WTC11 (cell line): ENCODE measurements around the gene DCAF11. TPM values are rescaled to one million over a fixed set of nuclear protein-coding genes. Genes with fewer than 3 reads are reported as not detected.

Source experiments
- ATAC-seq: fragments of 200-7000 bp; cut with Tn5 transposase; 2 replicates; pipeline ENCODE4 v1.10.0; 2021; ENCODE audit warnings: mild to moderate bottlenecking, moderate library complexity
- CTCF ChIA-PET: fragments of 300-600 bp; sonication (Branson Sonifier 250); formaldehyde crosslinking; loops from one replicate; lab custom pipeline; 2021; ENCODE audit warnings: antibody characterized with exemption; lab: Charles Lee
- POLR2A ChIA-PET: fragments of 350-600 bp; sonication (Branson Sonifier 250); formaldehyde crosslinking; loops from one replicate; lab custom pipeline; 2021; ENCODE audit warnings: antibody characterized with exemption; lab: Charles Lee
- DNase-seq: peaks from one replicate; pipeline ENCODE4 v3.0.0; 2021; ENCODE audit warnings: low spot score
- H3K27ac Mint-ChIP-seq: 2 replicates; pipeline ENCODE4 v1.8.0; 2021; ENCODE audit warnings: mixed read lengths
- H3K27me3 Mint-ChIP-seq: 2 replicates; pipeline ENCODE4 v1.8.0; 2021; ENCODE audit warnings: low read depth, mild to moderate bottlenecking, moderate library complexity, mixed read lengths
- H3K36me3 Mint-ChIP-seq: 2 replicates; pipeline ENCODE4 v1.8.0; 2021; ENCODE audit warnings: mixed read lengths
- H3K4me1 Mint-ChIP-seq: 2 replicates; pipeline ENCODE4 v1.8.0; 2022; ENCODE audit warnings: mixed read lengths
- H3K4me3 Mint-ChIP-seq: 2 replicates; pipeline ENCODE4 v1.8.0; 2021; ENCODE audit warnings: mild to moderate bottlenecking, moderate library complexity, mixed read lengths
- H3K9me3 Mint-ChIP-seq: 2 replicates; pipeline ENCODE4 v1.8.0; 2021; ENCODE audit warnings: mixed read lengths
- AR ChIP-seq: fragments of 250-450 bp; sonication (Bioruptor Pico); IDR thresholded peaks from 2 replicates; pipeline ENCODE4 v1.9.0; 2021; ENCODE audit warnings: mild to moderate bottlenecking
- ARID4B ChIP-seq: sonication (generic); formaldehyde crosslinking; IDR thresholded peaks from 2 replicates; pipeline ENCODE4 v1.8.0; 2023; ENCODE audit warnings: missing genetic modification reagents, mild to moderate bottlenecking, borderline replicate concordance
- CBFB ChIP-seq: sonication (generic); formaldehyde crosslinking; IDR thresholded peaks from 2 replicates; pipeline ENCODE4 v1.8.1; 2022; ENCODE audit warnings: mild to moderate bottlenecking, low read depth, missing genetic modification reagents
- E2F4 ChIP-seq: sonication (generic); formaldehyde crosslinking; IDR thresholded peaks from 2 replicates; pipeline ENCODE4 v1.8.1; 2022; ENCODE audit warnings: low read depth, mild to moderate bottlenecking, moderate library complexity, missing genetic modification reagents, borderline replicate concordance
- ETV6 ChIP-seq: sonication (generic); formaldehyde crosslinking; IDR thresholded peaks from 2 replicates; pipeline ENCODE4 v1.8.1; 2022; ENCODE audit warnings: mild to moderate bottlenecking, missing genetic modification reagents
- JUN ChIP-seq: sonication (generic); formaldehyde crosslinking; IDR thresholded peaks from 2 replicates; pipeline ENCODE4 v1.8.0; 2023; ENCODE audit warnings: mild to moderate bottlenecking, missing genetic modification reagents
- NR3C1 ChIP-seq: sonication (generic); formaldehyde crosslinking; conservative IDR thresholded peaks from 2 replicates; pipeline ENCODE4 v1.8.1; 2023; ENCODE audit warnings: low read depth, mild to moderate bottlenecking, missing genetic modification reagents
- RORB ChIP-seq: fragments of 250-450 bp; sonication (Bioruptor Pico); IDR thresholded peaks from 2 replicates; pipeline ENCODE4 v1.9.0; 2021; ENCODE audit warnings: mild to moderate bottlenecking
- SMAD4 ChIP-seq: sonication (generic); formaldehyde crosslinking; IDR thresholded peaks from 2 replicates; pipeline ENCODE4 v1.8.0; 2022; ENCODE audit warnings: mild to moderate bottlenecking, missing genetic modification reagents
- USF2 ChIP-seq: sonication (generic); formaldehyde crosslinking; IDR thresholded peaks from 2 replicates; pipeline ENCODE4 v1.8.1; 2023; ENCODE audit warnings: mild to moderate bottlenecking, missing genetic modification reagents, moderate library complexity
- ZNF121 ChIP-seq: sonication (generic); formaldehyde crosslinking; IDR thresholded peaks from 2 replicates; pipeline ENCODE4 v1.8.0; 2023; ENCODE audit warnings: missing genetic modification reagents
- ZNF281 ChIP-seq: sonication (generic); formaldehyde crosslinking; IDR thresholded peaks from 2 replicates; pipeline ENCODE4 v1.8.0; 2023; ENCODE audit warnings: mild to moderate bottlenecking, missing genetic modification reagents
- ZNF416 ChIP-seq: fragments of 250-450 bp; sonication (Bioruptor Pico); IDR thresholded peaks from 2 replicates; pipeline ENCODE4 v1.9.0; 2021; ENCODE audit warnings: mild to moderate bottlenecking, inconsistent platforms
- ZNF512 ChIP-seq: sonication (generic); formaldehyde crosslinking; IDR thresholded peaks from 2 replicates; pipeline ENCODE4 v1.8.1; 2022; ENCODE audit warnings: missing genetic modification reagents, borderline replicate concordance
- ZNF671 ChIP-seq: fragments of 250-450 bp; sonication (Bioruptor Pico); IDR thresholded peaks from 2 replicates; pipeline ENCODE4 v1.8.0; 2021; ENCODE audit warnings: mild to moderate bottlenecking
- total RNA-seq: library from RNA; stranded (reverse); gene quantifications from 3 replicates; pipeline ENCODE4 v1.2.3, GENCODE V29; 2021

The DCAF11 gene
- total RNA-seq, 1 experiment from 2014 or later: 73.6 TPM

- no peak for TF ChIP-seq E2F4
- no peak for TF ChIP-seq CBFB
- no peak for TF ChIP-seq AR (CRISPR knock-in tag)
- TF ChIP-seq ZNF512: no peak
- TF ChIP-seq NR3C1 (CRISPR knock-in tag): no peak
- no peak for TF ChIP-seq RORB (CRISPR knock-in tag)
- TF ChIP-seq ETV6 (CRISPR knock-in tag): no peak
- TF ChIP-seq ZNF281 (CRISPR knock-in tag): no peak
- no peak for TF ChIP-seq JUN
- TF ChIP-seq ZNF121: no peak
These were observed 9.1 kb downstream of the DCAF11 start (continued) for GRCh38 chr14:24123424-24124417.

- peaks cover 10% of the 10 kb centered on the region; the same call in 1 of the 2 replicates for H3K36me3 Mint-ChIP-seq
- CTCF ChIA-PET: interaction anchor here (0.6 to 1.5 kb wide), 7 partner anchors 9 to 648 kb away, joined by 3 to 6 read pairs (median 4); partner anchors contain the start of genes IRF9 and PSME1
- no peaks in the 10 kb centered on the region for H3K27me3 Mint-ChIP-seq
- POLR2A ChIA-PET: interaction anchor here (0.7 to 1.8 kb wide), 4 partner anchors 9 to 144 kb away, joined by 3 to 6 read pairs (median 3); partner anchors contain the start of genes DCAF11, IRF9, NRL and PSME1
- ATAC-seq (no peak), DNase-seq (no peak)
- H3K4me1 Mint-ChIP-seq: peaks cover 3% of the 10 kb centered on the region
- TF ChIP-seq ZNF416 (CRISPR knock-in tag) (no peak), SMAD4 (CRISPR knock-in tag) (no peak), ZNF671 (no peak), ARID4B (CRISPR knock-in tag) (no peak), USF2 (CRISPR knock-in tag) (no peak)
- H3K9me3 Mint-ChIP-seq: no peaks in the 10 kb centered on the region
- H3K27ac Mint-ChIP-seq: no peak overlapping the region
- H3K4me3 Mint-ChIP-seq: no peak overlapping the region
These were observed 12.4 kb downstream of the DCAF11 start for GRCh38 chr14:24126939-24127338.
